HG03039 (cell line): ENCODE results near the gene TMOD3.
"Not testable (repeated sequence)": the region's sequence is repeated elsewhere in the genome, so short reads cannot be mapped to it uniquely, and the experiment has no call there.

Experiments
- ATAC-seq: cut with Tn5 transposase; IDR thresholded peaks from one replicate; pipeline ENCODE4 v1.9.1; 2021; ENCODE audit warnings: mild to moderate bottlenecking, moderate library complexity; ENCODE audit not compliant: unreplicated experiment

TMOD3 gene

DNA sequence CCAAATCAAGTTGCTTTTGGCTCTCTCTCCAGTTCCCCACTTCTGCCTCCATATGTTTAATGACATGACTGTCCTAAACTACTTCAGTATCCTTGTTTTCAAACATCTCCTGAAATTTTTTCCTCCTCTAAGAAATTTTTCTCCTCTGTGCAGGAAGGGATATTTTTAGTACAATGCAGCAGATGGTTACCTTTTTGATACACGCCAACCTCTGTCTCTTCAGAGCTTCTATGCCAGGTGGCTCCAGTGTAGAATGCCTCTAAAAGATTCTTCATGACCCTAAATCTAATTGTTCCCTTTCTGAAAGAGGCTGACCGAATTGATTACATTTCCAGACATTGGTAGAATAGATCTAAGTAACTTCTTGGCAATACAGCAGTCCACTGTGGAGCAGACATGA, 33.7 kb downstream of the TMOD3 start:
- ATAC-seq, result no peak

DNA sequence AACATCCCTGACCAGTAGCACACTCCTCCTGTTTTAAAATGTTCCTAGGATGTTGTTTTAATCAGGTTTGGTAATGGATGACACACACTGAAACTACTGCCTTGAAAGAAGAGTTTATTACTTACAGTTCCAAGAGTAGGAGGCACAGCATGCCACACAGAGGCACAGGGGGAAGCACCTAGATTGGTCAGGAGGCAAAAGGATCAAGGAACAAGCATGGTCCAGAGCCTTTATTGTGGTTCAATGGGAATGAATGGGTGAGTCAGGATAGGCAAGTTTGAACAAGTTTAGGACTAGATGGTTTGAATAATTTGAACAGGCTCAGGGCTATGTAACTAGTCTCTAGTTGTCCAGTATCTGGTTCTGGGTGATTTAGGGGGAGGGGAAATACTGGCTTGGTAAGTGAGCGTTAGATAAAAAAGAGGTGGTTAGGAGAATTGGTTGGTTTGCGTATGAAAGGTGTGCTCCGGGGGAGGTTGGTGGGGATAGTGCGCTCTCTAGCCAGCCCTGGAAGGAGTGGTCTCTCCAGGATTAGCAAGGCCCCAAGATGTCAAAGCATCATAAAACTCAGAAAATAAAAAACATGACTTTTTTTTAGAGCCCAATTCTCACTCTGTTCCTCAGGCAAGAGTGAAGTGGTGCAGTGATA, 35.1 kb downstream of the TMOD3 start:
- ATAC-seq, result no peak

DNA sequence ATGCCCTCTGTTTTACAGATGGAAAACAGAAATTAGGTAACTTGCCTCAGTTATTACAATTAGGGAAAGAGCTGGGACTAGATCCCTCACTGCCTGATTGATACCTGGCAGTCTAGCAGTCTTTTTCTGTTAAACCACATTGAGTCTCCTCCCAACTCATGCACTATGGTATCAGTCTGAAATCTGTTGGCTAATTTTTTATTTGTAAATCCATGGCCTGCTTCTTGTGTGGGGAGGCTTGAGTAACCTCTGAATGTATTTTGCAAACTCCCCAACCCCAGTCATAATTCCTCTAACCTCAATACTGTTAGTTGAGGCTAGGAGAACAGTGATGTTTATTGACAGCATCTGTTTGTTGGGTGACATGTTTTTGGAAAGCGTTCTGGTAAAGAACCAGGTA, 35.9 kb downstream of the TMOD3 start:
- no peak for ATAC-seq

DNA sequence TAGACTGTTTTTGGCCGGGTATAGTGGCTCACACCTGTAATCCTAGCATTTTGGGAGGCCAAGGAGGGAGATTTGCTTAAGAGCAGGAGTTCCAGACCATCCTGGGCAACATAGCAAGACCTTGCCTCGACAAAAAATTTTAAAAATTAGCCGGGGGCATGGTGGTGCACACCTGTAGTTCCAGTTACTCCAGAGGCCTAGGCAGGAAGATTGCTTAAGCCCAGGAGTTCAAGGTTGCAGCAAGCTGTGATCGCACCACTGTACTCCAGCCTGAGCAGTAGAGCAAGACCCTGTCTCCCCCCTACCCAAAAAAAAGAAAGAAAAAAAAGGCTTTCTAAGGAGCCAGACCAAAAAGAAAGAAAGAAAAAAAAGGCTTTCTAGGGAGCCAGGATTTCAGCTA, 36.7 kb downstream of the TMOD3 start:
- ATAC-seq, result no peak

DNA sequence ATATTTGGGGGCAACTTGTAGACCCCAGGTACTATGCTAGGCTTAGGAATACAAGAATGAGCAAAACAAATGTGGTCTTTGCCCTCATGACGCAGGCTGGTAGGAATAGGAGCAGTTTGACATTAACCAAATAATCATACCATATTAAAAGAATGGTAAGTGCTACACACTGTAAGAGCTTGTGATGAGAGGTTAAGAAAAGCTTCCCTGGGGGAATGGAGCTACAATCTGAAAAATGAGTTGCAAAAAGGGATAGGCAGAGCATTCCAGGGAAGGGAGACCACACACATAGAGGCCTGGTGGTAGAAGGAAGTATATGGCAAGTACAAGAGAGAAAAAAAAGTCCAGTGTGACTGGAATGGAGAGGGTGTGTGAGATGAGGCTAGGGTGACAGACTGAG, 37.3 kb downstream of the TMOD3 start:
- no peak for ATAC-seq

DNA sequence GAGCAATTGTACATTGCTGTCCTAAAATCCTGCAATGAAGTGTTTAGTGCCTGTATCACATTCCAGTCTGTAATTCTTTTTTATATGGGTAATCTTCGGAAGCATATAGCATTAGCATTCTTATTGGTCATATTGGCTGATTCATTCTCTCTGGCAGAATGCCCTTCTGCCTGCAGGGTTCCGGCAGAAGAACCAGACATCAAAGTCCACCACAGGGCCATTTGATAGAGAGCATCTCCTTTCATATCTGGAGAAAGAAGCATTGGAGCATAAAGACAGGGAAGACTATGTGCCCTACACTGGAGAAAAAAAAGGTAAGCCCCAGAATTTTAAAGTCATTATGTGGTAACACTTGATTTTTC, 39.6 kb downstream of the TMOD3 start:
- no peak for ATAC-seq

DNA sequence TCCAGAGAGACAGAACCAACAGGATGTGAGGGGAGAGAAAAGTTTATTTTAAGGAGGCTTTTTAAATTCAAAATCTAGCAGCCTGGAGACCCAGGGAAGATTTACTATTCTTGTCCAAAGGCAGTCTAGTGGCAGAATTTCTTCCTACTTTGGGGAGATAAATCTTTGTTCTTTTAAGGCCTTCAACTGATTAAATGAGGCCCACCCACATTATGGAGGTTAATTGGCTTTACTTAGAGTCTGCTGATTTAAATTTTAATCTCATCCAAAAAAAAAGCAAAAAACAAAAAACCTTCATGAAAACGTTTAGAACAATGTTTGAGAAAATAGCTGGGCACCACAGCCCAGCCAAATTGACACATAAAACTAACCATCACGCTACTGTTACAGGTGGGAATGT, 41.3 kb downstream of the TMOD3 start:
- ATAC-seq, result no peak

DNA sequence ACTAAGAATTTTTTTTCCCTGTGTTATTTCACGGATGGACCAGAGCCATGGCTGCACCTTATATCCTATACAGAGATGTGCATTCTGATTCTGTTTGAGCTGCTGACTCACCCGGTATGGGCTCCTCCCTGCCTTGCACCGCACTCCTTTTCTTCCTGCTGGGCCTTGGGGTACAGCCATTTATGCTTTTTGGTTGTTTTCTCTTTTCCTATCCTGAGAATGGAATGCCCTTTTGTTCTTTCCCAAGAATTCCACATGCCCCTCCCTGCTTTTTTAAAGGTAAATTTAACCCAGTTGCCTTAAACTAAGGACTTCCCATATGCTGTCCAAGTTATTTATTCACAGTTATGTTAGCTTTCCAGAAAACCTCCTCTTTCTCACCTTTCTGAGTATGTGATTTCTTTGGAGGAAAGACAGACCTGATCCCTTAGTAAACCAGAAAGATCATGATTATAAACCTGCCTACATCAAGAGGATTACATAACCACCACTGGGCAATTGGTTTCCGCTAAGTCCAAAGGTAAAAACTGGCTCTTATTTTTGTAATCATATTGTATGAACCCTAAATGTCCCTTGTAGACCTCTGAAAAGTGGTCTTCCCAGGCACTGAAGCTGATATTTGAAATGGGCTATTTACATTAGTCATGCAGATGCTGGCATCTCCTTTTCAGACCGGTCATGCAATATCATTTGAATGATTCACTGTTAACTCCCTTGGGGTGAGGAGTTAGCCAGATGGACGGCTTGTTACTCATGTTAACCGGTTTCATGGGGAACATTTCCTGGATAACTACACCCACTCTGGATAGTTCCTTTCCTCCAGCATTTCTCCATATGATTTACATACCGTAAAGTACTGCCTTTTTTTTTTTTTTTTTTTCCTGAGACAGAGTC, 45.5 kb downstream of the TMOD3 start:
- no peak for ATAC-seq

DNA sequence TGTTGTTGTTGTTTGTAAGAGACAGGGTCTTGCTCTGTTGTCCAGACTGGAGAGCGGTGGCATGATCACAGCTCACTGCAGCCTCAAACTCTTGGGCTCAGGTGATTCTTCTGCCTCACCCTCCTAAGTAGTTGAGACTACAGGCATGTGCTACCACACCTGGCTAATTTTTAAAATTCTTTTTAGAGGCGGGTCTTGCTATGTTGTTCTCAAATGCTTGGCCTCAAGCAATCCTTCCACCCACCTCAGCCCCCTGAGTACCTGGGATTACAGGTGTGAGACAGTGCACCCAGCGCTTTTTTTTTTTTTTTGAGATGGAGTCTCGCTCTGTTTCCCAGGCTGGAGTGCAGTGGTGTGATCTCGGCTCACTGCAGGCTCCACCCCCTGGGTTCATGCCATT, 46.7 kb downstream of the TMOD3 start:
- ATAC-seq, result no peak

DNA sequence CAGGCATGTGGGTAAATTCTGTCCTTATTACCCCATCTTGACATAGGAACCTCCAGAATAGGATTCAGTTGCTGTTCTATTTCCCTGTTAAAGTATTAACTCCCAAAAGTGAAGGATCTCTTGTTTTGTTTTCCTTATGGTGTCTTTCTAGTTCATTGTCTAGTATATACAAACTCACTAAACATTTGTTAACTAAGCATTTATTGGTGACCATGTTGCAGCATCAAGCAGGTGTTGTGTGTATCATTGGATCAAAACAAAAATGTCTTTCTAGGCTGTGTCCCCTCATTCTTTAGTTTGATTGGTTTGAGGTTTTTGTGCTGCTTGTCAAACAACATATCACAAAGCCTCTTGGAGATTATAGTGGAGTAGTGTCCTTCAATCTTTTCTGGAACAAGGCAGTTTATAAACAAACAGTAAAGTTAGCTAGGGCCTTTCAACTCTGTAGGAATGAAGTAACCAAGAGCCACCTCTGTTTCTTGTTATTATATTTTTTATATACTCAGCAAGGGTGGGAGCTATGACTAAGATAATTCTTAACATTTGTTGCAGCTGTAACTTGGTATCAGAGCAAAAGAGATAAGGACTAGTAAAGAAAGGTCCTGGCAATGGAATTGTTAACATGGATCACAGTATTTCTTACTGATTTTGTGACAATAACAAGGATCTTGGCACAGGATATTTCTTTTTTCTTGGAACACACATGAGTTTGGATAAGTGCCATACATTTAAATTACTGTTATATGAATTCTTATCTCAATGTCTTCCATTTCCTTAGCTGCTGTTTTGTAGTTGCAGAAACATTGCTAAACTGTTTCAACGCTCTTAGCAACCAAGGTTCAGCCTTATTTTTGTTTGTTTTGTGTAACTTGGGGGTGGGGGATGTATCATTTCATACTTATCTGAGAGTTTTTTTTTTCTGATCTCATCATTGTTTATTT, 49.3 kb downstream of the TMOD3 start:
- ATAC-seq, result no peak

DNA sequence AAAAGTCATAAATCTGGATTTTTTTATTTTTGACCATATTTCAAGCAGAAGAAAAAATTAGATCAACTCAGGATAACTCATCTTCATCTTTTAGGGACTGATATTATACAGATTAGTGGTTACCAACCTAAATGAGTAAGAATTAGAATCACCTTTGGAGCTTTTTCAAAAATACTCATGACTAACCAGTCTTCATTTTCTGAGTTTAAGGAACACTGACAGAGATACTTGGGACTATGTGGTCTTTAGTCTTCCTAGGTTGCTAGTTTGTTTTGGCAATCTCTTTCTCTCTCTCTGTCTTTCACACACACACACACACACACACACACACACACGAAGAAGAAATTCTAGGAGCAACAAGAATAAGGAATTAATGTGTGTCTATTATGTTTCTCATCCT, 50.1 kb downstream of the TMOD3 start:
- ATAC-seq, result no peak

DNA sequence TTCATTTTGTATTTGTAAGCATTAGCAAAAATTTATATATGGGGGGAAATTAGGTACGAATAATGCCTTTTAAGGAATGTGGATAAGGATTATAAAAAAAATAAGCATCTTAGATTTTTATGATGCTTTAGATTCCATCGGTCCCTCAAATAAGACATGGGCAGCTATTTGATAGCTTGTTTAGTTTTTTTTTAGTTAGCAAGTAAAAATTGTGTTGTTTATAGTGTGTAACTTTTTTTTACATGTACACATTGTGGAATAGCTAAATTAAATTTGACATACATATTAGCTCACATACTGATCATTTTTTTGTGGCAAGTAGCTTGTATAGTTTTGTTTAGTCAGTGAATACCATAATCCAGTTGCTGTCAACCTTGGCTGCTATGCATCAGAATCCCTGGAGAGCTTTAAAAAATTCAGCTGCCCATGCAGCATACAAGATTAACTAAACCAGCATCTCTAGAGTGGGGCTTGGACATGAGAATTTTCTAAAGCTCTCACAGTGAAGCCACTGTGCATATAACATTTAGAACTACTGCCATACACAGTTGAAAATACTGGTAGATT, 53.9 kb downstream of the TMOD3 start:
- ATAC-seq, result no peak

DNA sequence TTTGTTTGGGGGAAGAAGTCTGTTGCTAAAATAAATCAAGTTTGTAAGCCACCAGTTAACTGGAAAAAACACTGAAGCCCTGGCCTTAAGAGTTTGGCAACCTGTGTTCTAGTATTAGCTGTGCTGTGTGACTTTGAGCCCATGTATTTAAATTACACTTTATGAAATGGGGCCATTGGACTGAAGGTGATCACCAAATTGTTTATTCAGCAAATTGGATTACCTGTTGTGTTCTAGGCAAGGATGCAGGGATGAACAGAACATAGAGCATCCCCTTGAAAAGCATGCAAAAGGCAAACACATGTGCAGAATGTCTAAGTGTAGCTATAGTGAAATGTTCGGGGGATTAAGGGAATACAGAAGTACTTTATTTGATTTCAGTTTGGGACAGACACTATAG, 54.6 kb downstream of the TMOD3 start:
- ATAC-seq, result no peak

DNA sequence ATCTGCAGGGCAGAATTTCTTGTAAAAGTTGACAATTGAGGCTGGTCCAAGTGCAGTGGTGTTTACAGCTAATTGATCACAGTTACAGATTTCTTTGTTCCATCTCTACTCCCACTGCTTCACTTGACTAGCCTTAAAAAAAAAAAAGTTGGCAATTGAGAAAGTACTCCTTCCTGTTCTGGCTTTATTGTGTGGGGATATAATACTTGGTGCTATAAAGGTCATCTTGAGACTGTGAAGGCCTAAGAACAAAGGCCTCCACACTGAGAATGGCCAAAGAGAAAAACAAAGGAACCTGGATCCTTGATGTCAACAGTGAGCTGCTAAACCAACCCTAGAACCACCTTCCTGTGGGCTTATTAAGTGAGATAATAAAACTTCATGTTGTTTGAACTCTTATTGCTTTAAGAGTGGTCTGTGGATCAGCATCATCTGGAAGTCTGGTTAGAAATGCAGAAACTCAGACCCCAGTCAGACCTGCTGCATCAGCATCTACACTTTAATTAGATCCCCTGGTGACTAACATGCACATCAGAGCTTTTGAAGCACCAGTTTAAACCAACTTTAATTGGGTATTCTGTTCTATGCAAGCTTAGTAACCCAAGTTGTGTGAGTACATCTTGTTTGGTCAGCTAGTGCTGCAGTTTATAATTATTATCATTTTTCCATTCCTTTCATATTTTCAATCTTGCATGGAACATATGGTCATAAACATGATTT, 55.2 kb downstream of the TMOD3 start:
- no peak for ATAC-seq

DNA sequence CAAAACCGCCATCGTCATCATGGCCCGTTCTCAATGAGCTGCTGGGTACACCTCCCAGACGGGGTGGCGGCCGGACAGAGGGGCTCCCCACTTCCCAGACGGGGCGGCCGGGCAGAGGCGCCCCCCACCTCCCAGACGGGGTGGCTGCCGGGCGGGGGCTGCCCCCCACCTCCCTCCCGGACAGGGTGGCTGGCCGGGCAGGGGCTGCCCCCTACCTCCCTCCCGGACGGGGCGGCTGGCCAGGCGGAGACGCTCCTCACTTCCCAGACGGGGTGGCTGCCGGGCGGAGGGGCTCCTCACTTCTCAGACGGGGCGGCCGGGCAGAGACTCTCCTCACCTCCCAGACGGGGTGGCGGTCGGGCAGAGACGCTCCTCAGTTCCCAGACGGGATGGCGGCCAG, 56.3 kb downstream of the TMOD3 start:
- ATAC-seq, result not testable (repeated sequence)

DNA sequence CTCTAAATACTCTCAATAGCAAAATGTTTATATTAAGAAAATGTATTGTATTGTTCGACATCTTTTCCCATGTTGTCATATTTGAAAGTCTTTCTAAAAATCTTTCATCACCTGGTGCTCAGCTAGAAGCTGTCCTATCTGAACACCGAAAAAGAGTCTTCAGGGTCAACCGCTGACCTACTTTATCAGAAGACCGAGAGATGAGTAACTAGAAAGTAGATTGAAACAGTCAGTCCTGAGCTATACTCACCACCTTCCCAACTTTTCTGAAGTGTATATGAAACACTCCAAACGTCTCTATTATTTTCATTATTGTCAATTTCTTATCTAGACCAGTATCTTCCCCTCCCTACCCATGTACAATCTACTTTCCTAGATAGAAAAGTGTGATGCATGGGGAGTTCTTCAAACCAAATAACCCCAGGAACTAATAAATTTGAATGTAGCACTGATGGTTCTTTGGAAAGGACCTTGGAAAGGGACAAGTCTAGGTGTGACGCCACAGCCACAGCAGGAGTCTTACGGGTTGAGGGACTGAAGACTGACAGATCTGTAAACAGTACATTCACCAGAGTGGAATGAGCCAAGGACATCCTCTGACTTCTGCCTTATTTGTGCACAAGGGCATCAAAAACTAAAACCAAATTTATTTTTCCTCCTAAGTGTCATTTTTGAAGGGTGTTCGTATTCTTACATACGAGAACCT, 58.6 kb downstream of the TMOD3 start:
- no peak for ATAC-seq

DNA sequence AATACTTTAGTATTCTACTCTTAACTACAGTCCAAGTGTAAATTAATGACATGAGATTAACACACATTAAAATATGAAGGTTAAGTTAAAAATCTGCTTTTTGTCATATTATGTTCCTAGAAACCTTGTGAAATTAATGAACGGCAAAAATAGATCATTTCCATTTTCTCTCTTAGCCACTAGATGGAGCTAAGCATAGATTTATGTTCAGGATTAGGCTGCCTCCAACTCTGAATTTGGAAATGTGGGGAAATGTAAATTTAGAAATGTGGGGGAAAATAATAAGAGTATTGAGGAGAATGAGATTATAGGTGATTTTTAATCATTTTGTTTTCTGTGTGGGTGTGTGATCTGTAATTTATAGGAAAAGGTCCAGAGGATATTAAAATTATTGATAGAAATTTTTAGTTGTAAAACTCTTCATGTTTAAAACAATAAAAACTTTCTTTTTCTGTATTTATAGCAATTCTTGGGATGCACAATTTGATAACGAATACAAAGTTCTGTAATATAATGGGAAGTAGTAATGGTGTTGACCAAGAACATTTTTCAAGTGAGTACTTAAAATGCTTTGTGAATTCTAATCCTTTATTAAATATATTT, 59.2 kb downstream of the TMOD3 start:
- ATAC-seq, result no peak

DNA sequence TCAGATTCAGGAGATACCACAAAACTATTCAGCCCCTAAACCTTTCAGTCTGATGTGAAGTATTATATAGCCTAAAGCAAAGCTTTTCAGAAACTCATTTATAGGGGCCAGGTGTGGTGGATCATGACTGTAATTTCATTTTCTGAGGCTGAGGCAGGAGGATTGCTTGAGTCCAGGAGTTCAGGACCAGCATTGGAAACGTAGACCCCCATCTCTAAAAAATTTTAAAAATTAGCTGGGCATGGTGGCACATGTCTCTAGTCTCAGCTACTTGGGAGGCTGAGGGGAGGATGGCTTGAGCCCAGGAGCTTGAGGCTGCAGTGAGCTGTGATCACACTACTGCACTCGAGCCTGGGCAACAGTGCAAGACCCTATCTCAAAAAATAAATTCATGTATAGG, 60.0 kb downstream of the TMOD3 start:
- ATAC-seq, result no peak

DNA sequence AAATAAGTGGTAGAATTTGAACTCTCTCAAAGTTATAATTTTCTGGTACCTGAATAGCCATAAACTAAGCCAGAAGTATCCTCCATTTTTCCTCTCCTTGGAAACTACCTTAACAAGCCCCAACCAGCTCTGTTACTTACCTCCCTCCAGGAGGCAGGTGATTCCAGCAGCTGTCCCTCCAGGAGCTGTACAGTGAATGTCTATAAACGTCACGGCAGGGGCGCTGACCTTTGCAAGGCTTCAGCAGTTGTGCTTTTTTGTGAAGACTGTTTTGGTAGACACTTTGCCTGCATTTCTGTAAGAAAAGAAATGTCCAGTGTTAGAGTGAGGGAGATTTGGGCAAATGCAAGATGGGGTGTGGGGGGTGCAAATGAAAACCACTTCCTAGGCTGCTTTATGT, 75.0 kb downstream of the TMOD3 start:
- no peak for ATAC-seq

DNA sequence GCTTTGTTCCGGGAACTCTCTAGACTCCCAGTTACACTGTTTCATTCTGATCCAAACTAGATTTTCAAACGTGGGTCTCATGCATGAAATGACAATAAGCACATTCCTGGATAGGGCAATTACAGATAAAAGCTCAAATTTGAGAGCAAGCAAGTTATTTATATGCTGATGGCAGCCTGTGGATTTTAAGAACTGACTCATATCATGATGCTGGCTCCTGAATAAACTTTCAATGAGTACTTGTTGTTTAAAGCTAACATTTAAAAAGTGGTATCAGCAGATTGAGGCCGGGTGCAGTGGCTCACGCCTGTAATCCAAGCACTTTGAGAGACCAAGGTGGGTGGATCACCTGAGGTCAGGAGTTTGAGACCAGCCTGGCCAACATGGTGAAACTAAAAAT, 75.5 kb downstream of the TMOD3 start:
- no peak for ATAC-seq
